Transverse colon (tissue), 4 donors: ENCODE data around the gene MRPS21. TPM values are rescaled to one million over a fixed set of nuclear protein-coding genes. Genes with fewer than 3 reads are reported as not detected.

Experiments used
- DNase-seq: peaks from one replicate; pipeline ENCODE4 v3.0.0-alpha.2; 2019
- H3K27ac ChIP-seq, 4 donors: fragments of 200-600 bp; sonication (generic); 2 replicates each; pipeline ENCODE4 v1.5.1; 2016 to 2018; ENCODE audit warnings: inconsistent platforms in 4 of 4
- H3K27me3 ChIP-seq: fragments of 200-600 bp; sonication (generic); 2 replicates; pipeline ENCODE4 v1.5.1; 2017; ENCODE audit warnings: inconsistent platforms
- H3K36me3 ChIP-seq, 4 donors: fragments of 200-600 bp; sonication (generic); 2 replicates each; pipeline ENCODE4 v1.5.1; 2017 to 2019; ENCODE audit warnings: inconsistent platforms in 4 of 4
- H3K4me1 ChIP-seq, 4 donors: fragments of 200-600 bp; sonication (generic); 2 replicates each; pipeline ENCODE4 v1.5.1; 2017 to 2020; ENCODE audit warnings: inconsistent platforms in 4 of 4
- H3K4me3 ChIP-seq, 4 donors: fragments of 200-600 bp; sonication (generic); 1 replicate in 1 of 4; 2 replicates in 3 of 4; pipeline versions ENCODE4 v1.5.1 to v1.6.1; 2017 to 2019; ENCODE audit warnings: inconsistent platforms in 4 of 4
- H3K9me3 ChIP-seq, 2 donors: fragments of 200-600 bp; sonication (generic); 2 replicates each; pipeline ENCODE4 v1.5.1; 2017 to 2019; ENCODE audit warnings: inconsistent platforms in 2 of 2
- CTCF ChIP-seq, 5 experiments: fragments of 200-600 bp in 3 of 5; fragments of 450-650 bp in 2 of 5; sonication (generic) in 3 of 5; IDR thresholded peaks; 1 replicate in 2 of 5; 2 replicates in 3 of 5; pipeline ENCODE4 v1.5.1; 2016 to 2017; ENCODE audit warnings: antibody characterized with exemption in 5 of 5, inconsistent platforms in 3 of 5, mild to moderate bottlenecking in 2 of 5, moderate library complexity in 1 of 5
- EP300 ChIP-seq: sonication (generic); formaldehyde crosslinking; IDR thresholded peaks from one replicate; pipeline ENCODE4 v1.6.1; 2017; ENCODE audit warnings: antibody characterized with exemption, low read depth
- POLR2A ChIP-seq: fragments of 450-650 bp; IDR thresholded peaks from one replicate; pipeline ENCODE4 v1.6.1; 2016; ENCODE audit warnings: antibody characterized with exemption, mild to moderate bottlenecking, moderate library complexity
- POLR2AphosphoS5 ChIP-seq, 3 donors: sonication (generic); formaldehyde crosslinking; IDR thresholded peaks; one replicate each; pipeline ENCODE4 v1.6.1; 2016; ENCODE audit warnings: antibody characterized with exemption in 3 of 3
- WGBS, 2 donors: methylation state at CpG; one replicate each; pipeline ENCODE4 v1.1.5; 2018; ENCODE audit warnings: low coverage in 1 of 2; 5-methylcytosine and 5-hydroxymethylcytosine counted together
- in situ Hi-C, 4 donors: fragments of 200-750 bp; cut with MboI; loops; one replicate each; pipeline versions ENCODE4 v1.15.0 to v1.15.1; 2017; ENCODE audit warnings: low sequenced_read_pairs in 3 of 4, low pct_ligation_motif_present in 1 of 4, low pct_unique_long_range_greater_than_20kb in 1 of 4
- intact Hi-C: fragments of 100-400 bp; cut with DNase I; formaldehyde crosslinking; loops from one replicate; pipeline ENCODE4 v1.15.1; 2023; ENCODE audit warnings: low total_unique reads
- total RNA-seq, 4 donors: library from RNA; depleted of rRNA; stranded (reverse); fragments of >200 nt; gene quantifications; one replicate each; pipeline ENCODE4 v1.1.0, GENCODE V29; 2016

The MRPS21 gene
- total RNA-seq, 4 donors from 2014 or later, result 8.6 to 31.6 (median 25.7) TPM

GRCh38 chr1:150288382-150288781 lies 5.3 kb upstream of the MRPS21 start:
- Histone ChIP-seq H3K4me1 (peaks cover 0 to 13% (median 6%) of the 10 kb centered on the region in 4 donors), H3K4me3 (no peak overlapping the region), H3K27me3 (no peaks in the 10 kb centered on the region), H3K27ac (no peak overlapping the region), H3K36me3 (no peaks in the 10 kb centered on the region), H3K9me3 (no peaks in the 10 kb centered on the region)
- 73 to 76% methylated on average over 1 of the region's 1 CpG for WGBS, 2 donors
- TF ChIP-seq POLR2A (no peak), EP300 (no peak), POLR2AphosphoS5 (IDR thresholded peaks at IDR 0.05) (no peak), CTCF (IDR thresholded peaks at IDR 0.05) (no peak)
- no peak for DNase-seq
- intact Hi-C loops, result no loop called here
- in situ Hi-C loops, result no loop called here

- TF ChIP-seq CTCF (IDR thresholded peaks at IDR 0.05) (no peak), EP300 (no peak)
- no peaks in the 10 kb centered on the region for H3K36me3 ChIP-seq
- DNase-seq, result no peak
- H3K27me3 ChIP-seq, result no peaks in the 10 kb centered on the region
- no peaks in the 10 kb centered on the region for H3K9me3 ChIP-seq
- H3K4me1 ChIP-seq, result peaks cover 0 to 10% (median 5%) of the 10 kb centered on the region in 4 donors
- 84 to 94% methylated on average over 3 to 4 of the region's 4 CpGs for WGBS, 2 donors
- intact Hi-C loops (no loop called here), in situ Hi-C loops (no loop called here)
- no peak overlapping the region for H3K4me3 ChIP-seq
- H3K27ac ChIP-seq, result no peak overlapping the region
Observed at GRCh38 chr1:150288822-150289221, 4.8 kb upstream of the MRPS21 start.

- Histone ChIP-seq H3K4me3 (no peak overlapping the region), H3K9me3 (no peaks in the 10 kb centered on the region), H3K27ac (no peak overlapping the region), H3K36me3 (peaks cover 0 to 7% (median 0%) of the 10 kb centered on the region in 4 donors), H3K4me1 (peaks cover 9 to 17% (median 12%) of the 10 kb centered on the region in 4 donors), H3K27me3 (no peaks in the 10 kb centered on the region)
- intact Hi-C loops, result no loop called here
- TF ChIP-seq POLR2AphosphoS5 (IDR thresholded peaks at IDR 0.05) (no peak), POLR2A (no peak), CTCF (IDR thresholded peaks at IDR 0.05) (no peak), EP300 (no peak)
- WGBS, 2 donors, result 98 to 100% methylated on average over 2 of the region's 2 CpGs
- DNase-seq, result no peak
- in situ Hi-C loops, result no loop called here
Observed at GRCh38 chr1:150295476-150295875, 1.8 kb downstream of the MRPS21 start.

- no peak overlapping the region for H3K27ac ChIP-seq
- in situ Hi-C loops, result no loop called here
- TF ChIP-seq CTCF (IDR thresholded peaks at IDR 0.05), result no peak
- TF ChIP-seq EP300, result no peak
- TF ChIP-seq POLR2A, result no peak
- TF ChIP-seq POLR2AphosphoS5 (IDR thresholded peaks at IDR 0.05), result no peak
- peaks cover 0 to 14% (median 4%) of the 10 kb centered on the region in 4 donors for H3K4me1 ChIP-seq
- no peaks in the 10 kb centered on the region for H3K9me3 ChIP-seq
- H3K4me3 ChIP-seq, result no peak overlapping the region
- no peaks in the 10 kb centered on the region for H3K27me3 ChIP-seq
- intact Hi-C loops, result no loop called here
- H3K36me3 ChIP-seq, result peaks cover 0 to 7% (median 0%) of the 10 kb centered on the region in 4 donors
- WGBS, 2 donors, result 98 to 100% methylated on average over 1 to 3 of the region's 3 CpGs
- DNase-seq, result no peak
Observed at GRCh38 chr1:150299716-150300115, 6.1 kb downstream of the MRPS21 start.
